NT2/D1 (cell line): Measurements from ENCODE around the gene POLR2L.

Experiments used
- SUZ12 ChIP-seq: IDR thresholded peaks from 2 replicates; pipeline ENCODE4 v1.6.1; 2011; ENCODE audit not compliant: insufficient read length, insufficient read depth; ENCODE audit errors: extremely low read depth
- YY1 ChIP-seq: IDR thresholded peaks from 2 replicates; pipeline ENCODE4 v1.6.1; 2011; ENCODE audit not compliant: insufficient read length, insufficient read depth
- ZNF274 ChIP-seq: IDR thresholded peaks from 2 replicates; pipeline ENCODE4 v1.6.1; 2011; ENCODE audit warnings: mild to moderate bottlenecking, low read depth, low read length

- TF ChIP-seq YY1: no peak
- TF ChIP-seq ZNF274: no peak
- TF ChIP-seq SUZ12: no peak
Observed at GRCh38 chr11:815675-816432, 26.5 kb downstream of the POLR2L start.
